Measurements from ENCODE around the gene ZNF777.
A peak's percentile ranks its signal among the peaks of the same experiment; 100 is the strongest.

ZNF777 gene

DNA sequence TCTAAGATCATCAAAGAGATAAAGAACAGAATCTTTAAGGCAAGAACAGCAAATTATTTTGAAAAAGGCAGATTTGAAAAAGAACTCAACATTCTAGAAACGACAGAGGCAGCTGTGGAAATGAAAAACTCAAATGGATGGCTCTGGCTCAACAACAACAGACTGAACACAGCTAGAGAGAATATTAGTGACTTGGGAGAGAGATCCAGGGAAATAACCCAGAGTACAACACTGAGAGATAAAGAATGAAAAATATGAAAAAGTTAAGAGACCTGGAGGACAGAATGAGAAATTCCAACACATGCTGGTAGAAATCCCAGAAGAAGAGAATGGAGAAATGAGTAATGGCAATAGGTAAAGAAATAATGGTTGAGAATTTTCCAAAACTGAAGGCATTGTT is 17.9 kb upstream of the ZNF777 start:
- H3K4me3 ChIP-seq (ENCODE audit: low read length): no peak overlapping the region
- no peak for DNase-seq (ENCODE audit: low read depth, low spot score)

GRCh38 chr7:149477494-149478443 is 16.9 kb upstream of the ZNF777 start:
- DNase-seq (ENCODE audit: low read depth, low spot score): no peak

GRCh38 chr7:149476791-149477190 is 15.9 kb upstream of the ZNF777 start:
- H3K4me3 ChIP-seq (ENCODE audit: low read length): no peak overlapping the region
- no peak for DNase-seq (ENCODE audit: low read depth, low spot score)

More at GRCh38 chr7:149477494-149478443, 16.9 kb upstream of the ZNF777 start:
- no peak overlapping the region for H3K4me3 ChIP-seq (ENCODE audit: low read length)

DNA sequence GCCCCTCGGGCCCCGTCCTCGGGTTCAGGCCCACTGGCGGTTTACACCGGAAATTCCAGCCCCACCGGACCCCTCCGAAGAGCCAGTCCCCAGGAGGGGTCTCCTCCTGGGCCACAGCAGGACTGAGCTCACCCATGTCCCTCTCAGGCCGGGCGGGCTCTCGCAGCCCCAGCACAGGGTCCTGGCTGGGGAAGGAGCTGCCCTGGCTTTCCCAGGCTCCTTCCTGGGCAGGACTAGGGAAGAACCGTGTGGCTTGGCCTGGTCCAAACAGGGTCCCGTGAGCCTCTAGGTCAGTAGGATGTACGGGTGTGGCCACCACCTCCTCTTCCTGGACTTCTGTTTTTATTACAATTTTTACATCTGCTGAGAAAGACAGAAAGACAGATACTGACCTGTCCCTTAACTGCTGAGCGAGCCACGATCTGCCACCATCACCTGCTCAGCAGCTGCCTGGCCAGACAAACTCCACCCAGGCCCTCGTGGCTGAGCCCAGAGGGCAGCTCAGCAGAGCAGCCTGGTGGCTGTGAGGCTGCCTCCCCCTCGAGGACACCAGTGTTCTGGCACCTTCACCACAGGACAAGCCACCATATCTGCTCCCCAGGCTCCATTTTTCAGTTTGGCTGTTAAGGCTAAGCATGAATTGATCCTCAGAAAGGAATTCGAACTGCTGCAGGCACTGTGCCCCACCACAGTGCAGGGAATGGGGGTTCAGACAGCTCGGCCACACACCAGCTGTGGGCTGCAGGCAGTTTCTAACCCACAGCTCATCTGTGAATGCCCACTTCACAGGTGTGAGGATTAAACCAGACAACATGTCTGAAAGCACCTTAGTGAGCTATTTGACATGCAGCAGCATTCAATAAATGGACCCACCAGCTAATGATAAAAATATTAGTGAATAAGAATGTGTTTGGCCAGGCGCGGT is 14.5 kb upstream of the ZNF777 start:
- no peak overlapping the region for H3K4me3 ChIP-seq (ENCODE audit: low read length)
- no peak for DNase-seq (ENCODE audit: low read depth, low spot score)

DNA sequence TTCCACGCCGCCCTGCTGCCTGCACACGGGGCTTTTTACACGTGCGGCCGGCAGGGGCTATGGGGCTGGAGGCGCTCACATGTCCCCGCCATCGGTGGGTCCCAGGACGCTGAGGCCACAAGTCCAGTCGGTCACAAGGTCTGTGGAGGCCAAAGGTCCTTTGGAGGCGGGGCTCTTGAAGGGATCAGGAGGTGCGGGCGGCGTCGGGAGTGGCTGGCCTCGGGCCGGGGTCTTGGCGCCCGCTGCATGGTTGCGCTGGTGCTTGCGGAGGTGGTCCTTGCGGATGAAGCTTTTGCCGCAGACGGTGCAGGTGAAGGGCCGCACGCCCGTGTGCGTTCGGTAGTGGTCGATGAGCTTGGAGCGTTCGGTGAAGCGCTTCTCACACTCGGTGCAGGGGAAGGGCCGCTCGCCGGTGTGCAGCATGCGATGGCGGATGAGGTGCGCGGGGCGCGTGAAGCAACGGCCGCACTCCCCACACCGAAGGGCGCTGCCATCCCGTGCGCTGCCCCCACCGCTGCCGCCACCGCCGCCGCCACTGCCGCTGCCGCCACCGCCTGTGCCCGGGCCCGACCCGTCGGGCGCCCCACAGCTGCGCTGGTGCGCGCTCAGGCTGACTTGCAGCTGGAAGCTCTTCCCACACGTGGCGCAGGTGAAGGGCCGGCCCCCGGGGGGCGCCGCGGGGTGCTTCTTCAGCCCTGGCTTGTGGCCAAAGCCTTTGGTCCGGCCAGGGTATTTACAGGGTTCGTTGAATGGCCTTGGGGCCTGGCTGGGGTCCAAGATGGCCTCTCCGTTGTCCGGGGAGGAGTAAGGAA is 13.7 kb upstream of the ZNF777 start:
- DNase-seq (ENCODE audit: low read depth, low spot score): no peak
- no peak overlapping the region for H3K4me3 ChIP-seq (ENCODE audit: low read length)

DNA sequence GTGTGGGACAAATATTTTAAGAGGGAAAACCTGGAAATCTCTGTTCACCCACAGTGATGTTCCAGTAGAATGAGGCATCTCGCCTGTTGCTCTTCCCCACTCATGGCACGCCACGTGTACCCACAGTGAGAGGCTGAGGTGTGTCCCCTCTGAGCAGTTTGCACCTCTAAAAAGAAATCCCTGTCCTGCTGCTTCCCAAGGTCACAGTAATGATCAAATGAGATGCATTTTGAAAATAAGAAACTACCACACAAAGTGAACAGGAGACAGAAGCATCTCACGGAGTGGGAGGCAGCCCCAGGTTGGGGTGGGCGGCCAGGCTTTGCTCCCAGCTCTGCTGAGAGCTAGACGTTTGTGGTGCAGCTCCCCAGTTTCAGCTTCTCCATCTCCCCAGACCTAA is 12.4 kb upstream of the ZNF777 start:
- no peak for DNase-seq (ENCODE audit: low read depth, low spot score)
- H3K4me3 ChIP-seq (ENCODE audit: low read length): no peak overlapping the region

DNA sequence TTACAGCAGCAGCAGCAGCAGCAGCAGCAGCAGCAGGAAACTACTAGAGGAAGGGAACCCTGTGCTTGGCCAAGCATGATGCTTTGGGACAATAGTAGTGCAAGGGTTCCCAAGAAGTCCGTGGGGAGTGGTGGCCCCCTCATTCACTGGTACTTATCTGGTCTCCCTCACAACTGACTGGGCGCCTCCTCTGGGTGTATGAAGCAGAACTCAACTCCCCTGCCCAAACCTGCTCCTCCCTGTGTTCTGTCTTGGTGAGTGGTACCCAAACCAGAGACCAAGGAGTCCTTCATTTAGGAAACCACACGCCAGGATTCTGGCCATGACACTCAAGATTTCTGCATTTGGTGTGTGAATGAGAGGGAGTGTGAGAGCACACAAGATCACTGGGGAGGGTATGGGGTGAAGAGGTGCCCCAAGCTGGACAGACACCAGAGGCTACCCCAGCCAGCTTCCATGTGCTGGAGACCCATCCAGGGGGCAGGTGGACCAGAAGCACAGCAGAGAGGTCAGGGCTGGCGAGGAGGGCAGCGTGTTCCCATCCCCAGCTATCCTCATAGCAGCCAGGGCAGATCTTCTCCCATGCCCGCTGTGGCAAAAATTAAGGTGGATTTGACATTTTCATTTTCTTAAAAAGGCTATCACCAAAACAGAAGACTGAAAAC is 10.6 kb upstream of the ZNF777 start:
- no peak overlapping the region for H3K4me3 ChIP-seq (ENCODE audit: low read length)
- DNase-seq (ENCODE audit: low read depth, low spot score): no peak

DNA sequence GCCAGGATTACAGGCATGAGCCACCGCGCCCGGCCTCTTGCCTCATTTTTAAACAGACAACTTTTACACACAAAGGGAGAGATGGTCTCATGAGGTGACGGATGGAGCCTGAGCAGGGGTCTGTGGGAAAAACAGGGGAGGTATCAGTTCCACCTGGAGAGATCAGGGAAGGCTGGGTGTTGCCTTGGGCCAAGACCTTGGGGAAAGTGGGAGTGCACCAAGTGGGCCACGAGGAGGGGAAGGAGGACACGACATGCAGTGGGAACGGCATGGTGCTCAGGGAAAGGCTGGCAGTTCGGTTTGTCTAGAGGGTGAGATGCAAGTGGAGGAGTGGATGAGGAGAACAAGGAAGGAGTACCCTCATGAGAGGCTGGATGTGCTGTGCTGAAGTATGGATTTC is 8.9 kb upstream of the ZNF777 start:
- DNase-seq (ENCODE audit: low read depth, low spot score): no peak
- no peak overlapping the region for H3K4me3 ChIP-seq (ENCODE audit: low read length)

DNA sequence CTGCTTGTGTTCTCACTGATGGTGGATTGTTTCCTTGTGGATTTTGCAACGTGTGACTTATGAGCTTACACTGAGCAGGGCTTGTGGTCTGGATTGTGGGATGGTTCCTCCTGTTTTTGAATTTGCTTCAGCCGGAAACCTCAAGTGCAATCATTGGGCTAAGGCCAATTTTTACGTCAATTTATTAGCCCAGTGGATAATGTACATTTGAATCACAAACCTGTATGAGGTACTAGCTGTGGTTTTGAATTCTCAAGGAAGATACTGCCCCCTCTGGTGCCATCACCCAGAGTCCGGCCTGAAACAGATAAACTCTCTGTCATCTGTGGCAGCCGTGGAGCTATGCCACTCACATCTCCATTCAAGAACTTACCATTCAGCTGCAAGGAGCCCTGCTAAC is 7.3 kb upstream of the ZNF777 start:
- no peak for DNase-seq (ENCODE audit: low read depth, low spot score)
- H3K4me3 ChIP-seq (ENCODE audit: low read length): no peak overlapping the region

GRCh38 chr7:149467321-149467859 is 6.5 kb upstream of the ZNF777 start:
- no peak overlapping the region for H3K4me3 ChIP-seq (ENCODE audit: low read length)
- DNase-seq (ENCODE audit: low read depth, low spot score): no peak

- no peak for DNase-seq (ENCODE audit: low read depth, low spot score)
- H3K4me3 ChIP-seq (ENCODE audit: low read length): no peak overlapping the region
Measured at GRCh38 chr7:149466364-149466763, 5.5 kb upstream of the ZNF777 start.

DNA sequence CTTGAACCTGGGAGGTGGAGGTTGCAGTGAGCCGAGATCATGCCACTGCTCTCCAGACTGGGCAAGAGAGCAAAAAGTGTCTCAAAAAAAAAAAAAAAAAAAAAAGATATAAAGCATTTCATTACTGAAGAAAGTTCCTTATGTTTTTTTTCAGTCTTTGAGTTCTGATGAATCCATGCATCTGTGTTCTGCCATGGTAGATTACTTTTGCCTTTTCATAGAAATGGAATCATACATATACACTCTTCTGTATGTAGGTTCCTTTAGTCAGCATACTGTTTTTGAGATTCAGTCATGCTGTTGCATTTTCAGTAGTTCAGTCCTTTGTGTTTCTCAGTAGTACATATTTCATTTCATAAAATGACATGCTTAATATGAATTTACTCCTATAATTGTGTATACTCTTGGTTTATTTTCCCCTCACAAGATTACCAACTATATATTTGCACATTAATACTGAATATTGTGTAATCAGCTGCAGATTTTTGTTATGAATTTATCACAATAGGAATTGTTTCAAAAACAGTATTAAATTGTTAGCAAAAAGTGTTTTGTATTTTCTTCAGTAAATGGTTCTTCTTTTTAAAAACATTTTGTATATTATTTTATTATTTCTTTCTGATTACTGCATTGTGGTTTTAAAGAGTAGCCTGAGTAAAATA is 2.8 kb upstream of the ZNF777 start:
- DNase-seq (ENCODE audit: low read depth, low spot score): no peak
- H3K4me3 ChIP-seq (ENCODE audit: low read length): no peak overlapping the region

DNA sequence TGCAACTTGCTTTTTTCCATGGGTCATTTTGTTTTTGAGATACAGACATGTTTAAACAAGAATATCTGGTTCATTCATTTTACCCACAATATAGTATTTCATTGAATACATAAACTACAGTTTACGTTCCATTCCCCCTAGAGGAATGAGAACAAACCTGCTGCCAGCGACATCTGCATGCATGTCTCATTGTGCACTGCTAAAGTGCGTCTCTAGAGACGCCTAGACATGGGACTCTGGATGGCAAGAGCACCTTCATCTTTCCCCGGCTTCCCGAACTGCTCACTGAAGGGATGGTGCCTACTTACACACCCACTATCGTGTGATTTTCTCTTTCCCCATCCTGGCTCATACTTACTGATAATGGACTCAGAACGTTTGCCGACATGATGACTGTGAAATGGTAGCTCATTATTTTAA is 1.2 kb upstream of the ZNF777 start:
- H3K4me3 ChIP-seq (ENCODE audit: low read length): no peak overlapping the region
- DNase-seq (ENCODE audit: low read depth, low spot score): no peak

DNA sequence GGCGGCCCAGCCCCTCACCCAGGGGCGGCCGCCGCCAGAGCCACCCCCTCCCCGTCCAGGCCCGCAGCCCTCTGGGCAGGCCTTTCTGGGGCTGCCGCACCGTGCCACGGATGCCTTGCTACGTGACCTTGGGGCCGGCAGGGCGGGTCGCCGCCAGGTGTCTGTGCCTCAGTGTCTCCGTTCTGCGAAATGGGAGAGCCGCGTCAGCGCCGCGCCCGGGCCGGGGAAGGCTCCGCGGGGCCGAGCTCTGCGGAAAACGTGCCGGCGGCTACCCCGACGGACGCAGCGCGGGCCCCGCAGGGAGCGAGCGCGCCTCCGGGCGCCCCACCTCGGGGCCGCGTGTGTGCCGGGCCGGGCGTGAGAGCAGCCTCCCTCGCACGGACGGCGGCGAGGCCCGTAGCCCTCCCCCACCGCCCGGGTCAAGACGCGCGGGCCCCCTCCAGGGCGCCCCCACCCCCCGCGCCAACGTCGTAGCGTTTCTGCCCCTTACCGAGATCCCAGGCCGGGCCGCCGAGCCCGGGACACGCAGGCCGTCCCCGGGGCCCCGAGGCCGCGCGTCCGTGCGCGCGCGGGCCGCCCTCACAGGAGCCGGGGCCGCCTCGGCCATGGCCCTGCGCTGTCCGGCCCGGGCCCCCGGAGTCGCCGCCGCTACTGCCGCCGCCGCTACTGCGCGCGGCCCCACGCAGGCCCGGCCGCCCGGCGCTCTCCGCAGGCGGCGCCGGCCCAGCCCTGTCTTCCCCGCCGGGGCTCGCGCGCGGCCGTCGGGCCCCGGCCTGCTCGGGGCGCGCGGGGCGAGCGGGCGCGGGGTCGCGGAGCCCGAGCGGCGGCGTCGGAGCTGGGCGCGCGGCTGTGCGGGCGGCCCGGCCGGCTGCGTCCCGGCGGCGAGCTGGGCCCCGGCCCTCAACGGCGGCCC is 1.1 kb downstream of the ZNF777 start:
- peak overlapping the region; percentile 68 for H3K4me3 ChIP-seq (ENCODE audit: low read length)
- no peak for DNase-seq (ENCODE audit: low read depth, low spot score)

GRCh38 chr7:149459201-149459539 is 1.7 kb downstream of the ZNF777 start:
- H3K4me3 ChIP-seq (ENCODE audit: low read length): peak overlapping the region; percentile 38
- no peak for DNase-seq (ENCODE audit: low read depth, low spot score)

DNA sequence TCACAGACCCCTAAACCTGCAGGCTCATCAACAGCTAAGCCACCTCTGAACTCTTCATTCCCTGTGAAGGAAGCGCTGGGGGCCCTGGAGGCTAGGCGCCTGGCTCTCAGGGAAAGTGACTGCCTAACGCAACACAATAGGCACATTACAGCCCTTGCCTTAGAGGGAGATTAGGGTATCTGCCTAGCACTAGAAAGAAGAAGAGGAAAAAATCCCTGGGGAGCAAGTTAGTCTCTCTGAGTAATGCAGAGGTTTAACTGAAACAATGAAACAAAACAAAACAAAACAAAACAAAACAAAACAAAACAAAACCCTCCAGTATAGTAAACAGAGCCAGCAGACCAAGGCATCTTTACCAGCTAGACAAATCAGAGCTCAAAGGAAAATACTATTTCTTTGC is 2.6 kb downstream of the ZNF777 start:
- no peak for DNase-seq (ENCODE audit: low read depth, low spot score)
- no peak overlapping the region for H3K4me3 ChIP-seq (ENCODE audit: low read length)

DNA sequence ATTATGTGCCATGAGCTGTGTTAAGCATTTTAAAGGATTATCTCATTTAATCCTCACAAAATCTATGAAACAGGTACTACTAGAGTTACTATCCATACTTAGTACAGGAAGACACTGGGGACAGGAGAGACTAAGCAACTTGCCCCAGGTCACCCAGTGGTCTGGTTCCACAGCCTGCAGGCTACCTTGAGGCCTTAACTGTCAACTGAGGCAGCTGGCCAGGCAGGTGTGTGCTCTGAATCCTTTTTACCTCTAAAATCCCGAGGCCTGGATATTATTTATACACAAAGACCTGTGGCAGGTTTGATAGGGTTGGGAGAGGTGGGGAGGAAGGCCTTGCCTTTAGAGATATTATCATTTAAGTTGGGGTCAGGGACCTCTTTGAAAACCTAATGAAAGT is 3.1 kb downstream of the ZNF777 start:
- DNase-seq (ENCODE audit: low read depth, low spot score): no peak
- H3K4me3 ChIP-seq (ENCODE audit: low read length): no peak overlapping the region
